Neural progenitor cell (in vitro differentiated cells): ENCODE results near the gene GAB4. TPM values are rescaled to one million over a fixed set of nuclear protein-coding genes. Genes with fewer than 3 reads are reported as not detected.
A peak's percentile ranks its signal among the peaks of the same experiment; 100 is the strongest.

ENCODE experiments used
- DNase-seq: peaks from one replicate; pipeline ENCODE4 v3.0.0-alpha.2; 2016; ENCODE audit warnings: low spot score
- H2AFZ ChIP-seq: fragments of 200-600 bp; sonication (generic); replicated peaks from 2 replicates; pipeline ENCODE4 v1.6.1; 2016; ENCODE audit warnings: antibody characterized with exemption
- H3F3A ChIP-seq: fragments of 200-600 bp; sonication (generic); 2 replicates; pipeline ENCODE4 v1.6.1; 2016; ENCODE audit warnings: antibody characterized with exemption, low read depth
- H3K27ac ChIP-seq: fragments of 200-600 bp; sonication (generic); 2 replicates; pipeline ENCODE4 v1.5.1; 2016; ENCODE audit warnings: mild to moderate bottlenecking
- H3K27me3 ChIP-seq: fragments of 200-600 bp; sonication (generic); 2 replicates; pipeline ENCODE4 v1.6.1; 2016; ENCODE audit warnings: mild to moderate bottlenecking, moderate library complexity
- H3K36me3 ChIP-seq: fragments of 200-600 bp; sonication (generic); 2 replicates; pipeline ENCODE4 v1.5.1; 2016
- H3K4me1 ChIP-seq: fragments of 200-600 bp; sonication (generic); 2 replicates; pipeline ENCODE4 v1.6.1; 2016; ENCODE audit warnings: mixed run types
- H3K4me2 ChIP-seq: fragments of 200-600 bp; sonication (generic); 2 replicates; pipeline ENCODE4 v1.6.1; 2016
- H3K4me3 ChIP-seq: fragments of 200-600 bp; sonication (generic); 2 replicates; pipeline ENCODE4 v1.5.1; 2016
- H3K79me2 ChIP-seq: fragments of 200-600 bp; sonication (generic); 2 replicates; pipeline ENCODE4 v1.6.1; 2016; ENCODE audit warnings: low read depth
- H3K9ac ChIP-seq: fragments of 200-600 bp; sonication (generic); 2 replicates; pipeline ENCODE4 v1.6.1; 2016
- H3K9me3 ChIP-seq: fragments of 200-600 bp; sonication (generic); 2 replicates; pipeline ENCODE4 v1.5.1; 2016; ENCODE audit warnings: low read depth
- H4K20me1 ChIP-seq: fragments of 200-600 bp; sonication (generic); 2 replicates; pipeline ENCODE4 v1.6.1; 2016; ENCODE audit warnings: low read depth
- H3K27ac Mint-ChIP-seq: 3 replicates; pipeline ENCODE4 v1.8.0; 2021; ENCODE audit warnings: mixed read lengths
- H3K27me3 Mint-ChIP-seq: 2 replicates; pipeline ENCODE4 v1.8.0; 2022; ENCODE audit warnings: low read depth, mild to moderate bottlenecking, inconsistent platforms, moderate library complexity, mixed read lengths; ENCODE audit not compliant: insufficient read depth
- H3K36me3 Mint-ChIP-seq: 3 replicates; pipeline ENCODE4 v1.8.0; 2021; ENCODE audit warnings: mixed read lengths
- H3K4me1 Mint-ChIP-seq: 3 replicates; pipeline ENCODE4 v1.8.0; 2021; ENCODE audit warnings: mixed read lengths
- H3K4me3 Mint-ChIP-seq: 3 replicates; pipeline ENCODE4 v1.8.0; 2021; ENCODE audit warnings: mild to moderate bottlenecking, moderate library complexity, mixed read lengths
- H3K9me3 Mint-ChIP-seq: 3 replicates; pipeline ENCODE4 v1.8.0; 2020; ENCODE audit warnings: mixed read lengths
- CTCF ChIP-seq: fragments of 200-600 bp; sonication (generic); IDR thresholded peaks from 2 replicates; pipeline ENCODE4 v1.5.1; 2017; ENCODE audit warnings: antibody characterized with exemption, mild to moderate bottlenecking
- EZH2 ChIP-seq: fragments of 200-600 bp; sonication (generic); IDR thresholded peaks from 2 replicates; pipeline ENCODE4 v1.6.1; 2017; ENCODE audit warnings: antibody characterized with exemption, mild to moderate bottlenecking, moderate library complexity
- EZH2phosphoT487 ChIP-seq: fragments of 200-600 bp; sonication (generic); IDR thresholded peaks from 2 replicates; pipeline ENCODE4 v1.6.1; 2017; ENCODE audit warnings: antibody characterized with exemption
- total RNA-seq: library from RNA; depleted of rRNA; stranded (reverse); fragments of >200 nt; gene quantifications from 2 replicates; pipeline ENCODE4 v1.2.3, GENCODE V29; 2015; ENCODE audit warnings: low replicate concordance

Gene GAB4
- total RNA-seq, 1 donor from 2014 or later, result 0.07 TPM

GRCh38 chr22:16922706-16923105 is 85.3 kb downstream of the GAB4 start:
- no peak overlapping the region for H3K4me3 ChIP-seq
- no peak overlapping the region for H3K9ac ChIP-seq
- H2AFZ ChIP-seq, result no peak overlapping the region
- H3K27ac ChIP-seq, result no peak overlapping the region
- Mint-ChIP-seq H3K27ac (no peak overlapping the region), H3K27me3 (peaks cover 2% of the 10 kb centered on the region), H3K36me3 (no peaks in the 10 kb centered on the region), H3K4me1 (no peaks in the 10 kb centered on the region), H3K9me3 (no peaks in the 10 kb centered on the region), H3K4me3 (no peak overlapping the region)
- H3K4me2 ChIP-seq, result no peak overlapping the region
- no peaks in the 10 kb centered on the region for H3K9me3 ChIP-seq
- no peaks in the 10 kb centered on the region for H4K20me1 ChIP-seq
- H3K27me3 ChIP-seq, result peaks cover 6% of the 10 kb centered on the region
- no peak for TF ChIP-seq CTCF
- no peak for TF ChIP-seq EZH2
- TF ChIP-seq EZH2phosphoT487, result no peak
- no peak for DNase-seq
- no peaks in the 10 kb centered on the region for H3K79me2 ChIP-seq
- no peaks in the 10 kb centered on the region for H3F3A ChIP-seq
- H3K4me1 ChIP-seq, result no peaks in the 10 kb centered on the region
- no peaks in the 10 kb centered on the region for H3K36me3 ChIP-seq

- H2AFZ ChIP-seq, result no peak overlapping the region
- peaks cover 8% of the 10 kb centered on the region for H3K27me3 ChIP-seq
- no peak overlapping the region for H3K27ac Mint-ChIP-seq
- H3K4me2 ChIP-seq, result no peak overlapping the region
- H4K20me1 ChIP-seq, result no peaks in the 10 kb centered on the region
- H3K9ac ChIP-seq, result no peak overlapping the region
- no peaks in the 10 kb centered on the region for H3K79me2 ChIP-seq
- H3K4me3 Mint-ChIP-seq, result no peak overlapping the region
- DNase-seq, result no peak
- H3K4me1 ChIP-seq, result no peaks in the 10 kb centered on the region
- peaks cover 2% of the 10 kb centered on the region for H3K27me3 Mint-ChIP-seq
- H3K9me3 Mint-ChIP-seq, result no peaks in the 10 kb centered on the region
- TF ChIP-seq EZH2, result no peak
- TF ChIP-seq EZH2phosphoT487, result no peak
- TF ChIP-seq CTCF, result no peak
- no peaks in the 10 kb centered on the region for H3K9me3 ChIP-seq
- H3K4me3 ChIP-seq, result no peak overlapping the region
- no peaks in the 10 kb centered on the region for H3K4me1 Mint-ChIP-seq
- H3K36me3 Mint-ChIP-seq, result no peaks in the 10 kb centered on the region
- no peak overlapping the region for H3K27ac ChIP-seq
- H3F3A ChIP-seq, result no peaks in the 10 kb centered on the region
- no peaks in the 10 kb centered on the region for H3K36me3 ChIP-seq
These were observed 85.9 kb downstream of the GAB4 start for GRCh38 chr22:16922076-16922475.

GRCh38 chr22:16917144-16918003 is 90.6 kb downstream of the GAB4 start:
- H3K27ac ChIP-seq, result no peak overlapping the region
- H3K27me3 ChIP-seq, result peaks cover 19% of the 10 kb centered on the region
- no peaks in the 10 kb centered on the region for H3K4me1 ChIP-seq
- no peaks in the 10 kb centered on the region for H3F3A ChIP-seq
- H2AFZ ChIP-seq, result peak overlapping the region; percentile 6
- H3K79me2 ChIP-seq, result no peaks in the 10 kb centered on the region
- TF ChIP-seq CTCF, result peak; percentile 75
- TF ChIP-seq EZH2phosphoT487, result no peak
- TF ChIP-seq EZH2, result no peak
- Mint-ChIP-seq H3K9me3 (no peaks in the 10 kb centered on the region), H3K27ac (no peak overlapping the region), H3K4me1 (no peaks in the 10 kb centered on the region), H3K36me3 (no peaks in the 10 kb centered on the region), H3K27me3 (peaks cover 4% of the 10 kb centered on the region), H3K4me3 (no peak overlapping the region)
- no peaks in the 10 kb centered on the region for H4K20me1 ChIP-seq
- no peak overlapping the region for H3K4me3 ChIP-seq
- H3K36me3 ChIP-seq, result no peaks in the 10 kb centered on the region
- peak; percentile 87 for DNase-seq
- H3K9me3 ChIP-seq, result no peaks in the 10 kb centered on the region
- H3K4me2 ChIP-seq, result no peak overlapping the region
- no peak overlapping the region for H3K9ac ChIP-seq
